Panc1 (cell line): ENCODE data around the gene ADGRF5.

Experiments
- POLR2AphosphoS5 ChIP-seq: IDR thresholded peaks from 2 replicates; pipeline ENCODE4 v1.6.1; 2012; ENCODE audit warnings: mild to moderate bottlenecking, low read depth, low read length, moderate library complexity
- TF ChIP-seq, protein P1 (sequence below): fragments of 450-650 bp; IDR thresholded peaks from 2 replicates; pipeline ENCODE4 v1.5.1; 2017; ENCODE audit warnings: mild to moderate bottlenecking

DNA sequence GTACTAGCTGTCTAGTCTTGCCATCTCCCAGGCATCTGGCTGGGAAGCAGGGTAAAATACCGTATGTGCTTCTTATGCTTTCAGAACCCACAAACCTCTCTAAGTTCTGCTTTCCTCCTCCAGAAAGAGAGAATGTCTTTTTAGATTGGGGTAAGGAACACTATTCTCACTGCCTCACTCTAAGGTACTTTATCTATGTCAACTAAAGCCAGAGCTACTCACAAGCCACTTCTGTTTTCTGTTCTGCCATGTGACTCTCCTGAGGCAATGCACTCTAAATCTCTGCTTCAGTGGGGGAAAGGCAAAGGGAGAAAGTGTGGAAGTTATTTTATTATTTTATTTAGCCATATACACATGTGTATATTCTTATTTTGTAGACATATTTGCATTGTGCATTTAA, 112.9 kb downstream of the ADGRF5 start:
- TF ChIP-seq POLR2AphosphoS5: no peak
- TF ChIP-seq, protein P1, sequence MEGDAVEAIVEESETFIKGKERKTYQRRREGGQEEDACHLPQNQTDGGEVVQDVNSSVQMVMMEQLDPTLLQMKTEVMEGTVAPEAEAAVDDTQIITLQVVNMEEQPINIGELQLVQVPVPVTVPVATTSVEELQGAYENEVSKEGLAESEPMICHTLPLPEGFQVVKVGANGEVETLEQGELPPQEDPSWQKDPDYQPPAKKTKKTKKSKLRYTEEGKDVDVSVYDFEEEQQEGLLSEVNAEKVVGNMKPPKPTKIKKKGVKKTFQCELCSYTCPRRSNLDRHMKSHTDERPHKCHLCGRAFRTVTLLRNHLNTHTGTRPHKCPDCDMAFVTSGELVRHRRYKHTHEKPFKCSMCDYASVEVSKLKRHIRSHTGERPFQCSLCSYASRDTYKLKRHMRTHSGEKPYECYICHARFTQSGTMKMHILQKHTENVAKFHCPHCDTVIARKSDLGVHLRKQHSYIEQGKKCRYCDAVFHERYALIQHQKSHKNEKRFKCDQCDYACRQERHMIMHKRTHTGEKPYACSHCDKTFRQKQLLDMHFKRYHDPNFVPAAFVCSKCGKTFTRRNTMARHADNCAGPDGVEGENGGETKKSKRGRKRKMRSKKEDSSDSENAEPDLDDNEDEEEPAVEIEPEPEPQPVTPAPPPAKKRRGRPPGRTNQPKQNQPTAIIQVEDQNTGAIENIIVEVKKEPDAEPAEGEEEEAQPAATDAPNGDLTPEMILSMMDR: no peak
